Natural killer cell treated with Interleukin-12 subunit alpha and Interleukin-12 subunit beta and Interleukin-15 and Interleukin-18, amount 100 ng/mL, for 72 hours (primary cell): ENCODE data around the gene OLA1. TPM values are rescaled to one million over a fixed set of nuclear protein-coding genes. Genes with fewer than 3 reads are reported as not detected.

Experiments used
- ATAC-seq, 2 donors: fragments of 150-1000 bp; cut with Tn5 transposase in 1 of 2; sonication (Bioruptor Pico), chemical (Tn5 transposase) in 1 of 2; 2 replicates each; pipeline ENCODE4 v1.10.0; 2021
- DNase-seq: peaks from one replicate; pipeline ENCODE4 v3.0.0; 2022; ENCODE audit warnings: low spot score
- H3K27ac Mint-ChIP-seq, 2 donors: 1 replicate in 1 of 2; 2 replicates in 1 of 2; pipeline ENCODE4 v1.8.0; 2022; ENCODE audit warnings: mixed read lengths in 2 of 2, mild to moderate bottlenecking in 1 of 2, moderate library complexity in 1 of 2
- H3K27me3 Mint-ChIP-seq, 2 donors: 1 replicate in 1 of 2; 2 replicates in 1 of 2; pipeline ENCODE4 v1.8.0; 2022; ENCODE audit warnings: mixed read lengths in 2 of 2
- H3K36me3 Mint-ChIP-seq: one replicate; pipeline ENCODE4 v1.8.0; 2022; ENCODE audit warnings: mixed read lengths
- H3K4me1 Mint-ChIP-seq, 2 donors: 1 replicate in 1 of 2; 2 replicates in 1 of 2; pipeline ENCODE4 v1.8.0; 2022; ENCODE audit warnings: low read depth in 2 of 2, mixed read lengths in 2 of 2, mild to moderate bottlenecking in 1 of 2
- H3K4me3 Mint-ChIP-seq: one replicate; pipeline ENCODE4 v1.8.0; 2022; ENCODE audit warnings: mixed read lengths
- H3K9me3 Mint-ChIP-seq: 2 replicates; pipeline ENCODE4 v1.8.0; 2022; ENCODE audit warnings: mixed read lengths
- total RNA-seq, 2 donors: library from RNA; stranded (reverse); gene quantifications; one replicate each; pipeline ENCODE4 v1.2.3, GENCODE V29; 2022

Gene OLA1
- total RNA-seq, 2 donors from 2014 or later, result 78.0 to 88.5 TPM

GRCh38 chr2:174153757-174154680, 94.3 kb downstream of the OLA1 start:
- Mint-ChIP-seq H3K27me3 (no peaks in the 10 kb centered on the region), H3K4me1 (peaks cover 11 to 13% of the 10 kb centered on the region in 2 donors), H3K27ac (no peak overlapping the region), H3K9me3 (no peaks in the 10 kb centered on the region), H3K36me3 (no peaks in the 10 kb centered on the region), H3K4me3 (no peak overlapping the region)
- no peak for DNase-seq
- ATAC-seq, result no peak

GRCh38 chr2:174149530-174149929, 98.8 kb downstream of the OLA1 start:
- H3K27me3 Mint-ChIP-seq, result no peaks in the 10 kb centered on the region
- H3K36me3 Mint-ChIP-seq, result no peaks in the 10 kb centered on the region
- no peak overlapping the region for H3K27ac Mint-ChIP-seq
- DNase-seq (no peak), ATAC-seq (no peak)
- H3K4me1 Mint-ChIP-seq, result peaks cover 19 to 25% of the 10 kb centered on the region in 2 donors
- H3K4me3 Mint-ChIP-seq, result no peak overlapping the region
- H3K9me3 Mint-ChIP-seq, result no peaks in the 10 kb centered on the region

- H3K36me3 Mint-ChIP-seq, result no peaks in the 10 kb centered on the region
- H3K4me1 Mint-ChIP-seq, result peaks cover 19% of the 10 kb centered on the region in 2 donors
- DNase-seq (no peak), ATAC-seq (no peak)
- H3K9me3 Mint-ChIP-seq, result no peaks in the 10 kb centered on the region
- no peak overlapping the region for H3K4me3 Mint-ChIP-seq
- H3K27me3 Mint-ChIP-seq, result no peaks in the 10 kb centered on the region
- no peak overlapping the region for H3K27ac Mint-ChIP-seq
Observed at GRCh38 chr2:174148833-174149232, 99.5 kb downstream of the OLA1 start.

GRCh38 chr2:174145827-174146226, 102.5 kb downstream of the OLA1 start:
- Mint-ChIP-seq H3K27ac (no peak overlapping the region), H3K9me3 (no peaks in the 10 kb centered on the region), H3K36me3 (no peaks in the 10 kb centered on the region), H3K4me3 (no peak overlapping the region), H3K27me3 (no peaks in the 10 kb centered on the region), H3K4me1 (peaks cover 17 to 18% of the 10 kb centered on the region in 2 donors)
- DNase-seq (no peak), ATAC-seq (no peak)

- DNase-seq (no peak), ATAC-seq (no peak)
- peaks cover 7 to 13% of the 10 kb centered on the region in 2 donors for H3K4me1 Mint-ChIP-seq
- no peaks in the 10 kb centered on the region for H3K27me3 Mint-ChIP-seq
- no peak overlapping the region for H3K27ac Mint-ChIP-seq
- no peak overlapping the region for H3K4me3 Mint-ChIP-seq
- H3K9me3 Mint-ChIP-seq, result no peaks in the 10 kb centered on the region
- H3K36me3 Mint-ChIP-seq, result no peaks in the 10 kb centered on the region
Observed at GRCh38 chr2:174142290-174142689, 106.0 kb downstream of the OLA1 start.

GRCh38 chr2:174138161-174138560, 110.2 kb downstream of the OLA1 start:
- H3K27me3 Mint-ChIP-seq, result no peaks in the 10 kb centered on the region
- DNase-seq, result no peak
- no peaks in the 10 kb centered on the region for H3K9me3 Mint-ChIP-seq
- H3K4me3 Mint-ChIP-seq, result no peak overlapping the region
- H3K27ac Mint-ChIP-seq, result peak overlapping the region in 1 of 2 donors; percentile 4
- peaks cover 4% of the 10 kb centered on the region for H3K36me3 Mint-ChIP-seq
- peaks cover 0 to 4% of the 10 kb centered on the region in 2 donors for H3K4me1 Mint-ChIP-seq
- no peak for ATAC-seq

GRCh38 chr2:174135981-174136380, 112.4 kb downstream of the OLA1 start:
- Mint-ChIP-seq H3K36me3 (peaks cover 4% of the 10 kb centered on the region), H3K27ac (no peak overlapping the region), H3K27me3 (no peaks in the 10 kb centered on the region), H3K4me1 (peaks cover 0 to 4% of the 10 kb centered on the region in 2 donors), H3K9me3 (no peaks in the 10 kb centered on the region), H3K4me3 (no peak overlapping the region)
- DNase-seq (no peak), ATAC-seq (no peak)

- no peaks in the 10 kb centered on the region for H3K9me3 Mint-ChIP-seq
- peaks cover 0 to 6% of the 10 kb centered on the region in 2 donors for H3K4me1 Mint-ChIP-seq
- H3K4me3 Mint-ChIP-seq, result no peak overlapping the region
- ATAC-seq (no peak), DNase-seq (no peak)
- H3K27me3 Mint-ChIP-seq, result no peaks in the 10 kb centered on the region
- H3K27ac Mint-ChIP-seq, result no peak overlapping the region
- no peaks in the 10 kb centered on the region for H3K36me3 Mint-ChIP-seq
Observed at GRCh38 chr2:174125090-174125489, 123.2 kb downstream of the OLA1 start.

GRCh38 chr2:174124181-174124580, 124.2 kb downstream of the OLA1 start:
- Mint-ChIP-seq H3K4me3 (no peak overlapping the region), H3K27me3 (no peaks in the 10 kb centered on the region), H3K9me3 (no peaks in the 10 kb centered on the region), H3K27ac (no peak overlapping the region), H3K4me1 (peaks cover 0 to 6% of the 10 kb centered on the region in 2 donors), H3K36me3 (no peaks in the 10 kb centered on the region)
- ATAC-seq (no peak), DNase-seq (no peak)

- Mint-ChIP-seq H3K9me3 (no peaks in the 10 kb centered on the region), H3K27ac (no peak overlapping the region), H3K4me3 (no peak overlapping the region), H3K36me3 (peaks cover 5% of the 10 kb centered on the region), H3K27me3 (no peaks in the 10 kb centered on the region), H3K4me1 (peaks cover 0 to 6% of the 10 kb centered on the region in 2 donors)
- DNase-seq (no peak), ATAC-seq (no peak)
Observed at GRCh38 chr2:174122185-174122584, 126.1 kb downstream of the OLA1 start.

GRCh38 chr2:174121612-174122011, 126.7 kb downstream of the OLA1 start:
- peaks cover 5% of the 10 kb centered on the region for H3K36me3 Mint-ChIP-seq
- no peaks in the 10 kb centered on the region for H3K9me3 Mint-ChIP-seq
- no peak overlapping the region for H3K4me3 Mint-ChIP-seq
- no peak overlapping the region for H3K27ac Mint-ChIP-seq
- no peaks in the 10 kb centered on the region for H3K27me3 Mint-ChIP-seq
- H3K4me1 Mint-ChIP-seq, result peaks cover 0 to 6% of the 10 kb centered on the region in 2 donors
- DNase-seq (no peak), ATAC-seq (no peak)

- no peak overlapping the region for H3K4me3 Mint-ChIP-seq
- H3K27me3 Mint-ChIP-seq, result no peaks in the 10 kb centered on the region
- H3K4me1 Mint-ChIP-seq, result peaks cover 0 to 6% of the 10 kb centered on the region in 2 donors
Observed at GRCh38 chr2:174121175-174121574, 127.2 kb downstream of the OLA1 start.

GRCh38 chr2:174120346-174120745, 128.0 kb downstream of the OLA1 start:
- Mint-ChIP-seq H3K36me3 (peaks cover 9% of the 10 kb centered on the region), H3K27ac (no peak overlapping the region), H3K9me3 (no peaks in the 10 kb centered on the region), H3K27me3 (no peaks in the 10 kb centered on the region), H3K4me1 (peaks cover 0 to 6% of the 10 kb centered on the region in 2 donors), H3K4me3 (no peak overlapping the region)
- DNase-seq (no peak), ATAC-seq (peak in 1 of 2 donors; percentile 76)

More at GRCh38 chr2:174121175-174121574, 127.2 kb downstream of the OLA1 start:
- Mint-ChIP-seq H3K27ac (no peak overlapping the region), H3K9me3 (no peaks in the 10 kb centered on the region), H3K36me3 (peaks cover 5% of the 10 kb centered on the region)
- ATAC-seq (no peak), DNase-seq (no peak)
